Stomach (tissue), 4 donors: ENCODE measurements around the gene ANTXR1.

Source experiments
- CTCF ChIP-seq, 7 experiments: fragments of 450-650 bp in 4 of 7; fragments of 200-600 bp in 3 of 7; sonication (generic) in 3 of 7; IDR thresholded peaks; one replicate each; pipeline ENCODE4 v1.5.1; 2016 to 2019; ENCODE audit warnings: antibody characterized with exemption in 7 of 7, control low read depth in 2 of 7, mild to moderate bottlenecking in 1 of 7
- EP300 ChIP-seq: sonication (generic); formaldehyde crosslinking; IDR thresholded peaks from one replicate; pipeline ENCODE4 v1.6.1; 2017; ENCODE audit warnings: antibody characterized with exemption
- POLR2A ChIP-seq, 4 donors: fragments of 450-650 bp; IDR thresholded peaks; one replicate each; pipeline ENCODE4 v1.6.1; 2016; ENCODE audit warnings: antibody characterized with exemption in 4 of 4, control low read depth in 2 of 4, mild to moderate bottlenecking in 1 of 4, moderate library complexity in 1 of 4
- POLR2AphosphoS5 ChIP-seq, 3 donors: sonication (generic); formaldehyde crosslinking; IDR thresholded peaks; one replicate each; pipeline ENCODE4 v1.6.1; 2016; ENCODE audit warnings: antibody characterized with exemption in 3 of 3

GRCh38 chr2:69162057-69162456, 149.1 kb downstream of the ANTXR1 start:
- TF ChIP-seq CTCF (IDR thresholded peaks at IDR 0.05) (no peak), POLR2A (IDR thresholded peaks at IDR 0.05) (no peak), POLR2AphosphoS5 (IDR thresholded peaks at IDR 0.05) (no peak), EP300 (no peak)
